PC-9 (cell line): Measurements from ENCODE around the gene BRSK2. TPM values are rescaled to one million over a fixed set of nuclear protein-coding genes. Genes with fewer than 3 reads are reported as not detected.

Experiments
- BruUV-seq: library from RNA; stranded (reverse); fragments of 400-500 nt; replicated peaks from 2 replicates; lab custom pipeline; 2021; lab: Mats Ljungman, UMichigan
- CTCF ChIA-PET: fragments of 300-600 bp; sonication (Branson Sonifier 250); formaldehyde crosslinking; loops from one replicate; lab custom pipeline; 2022; ENCODE audit warnings: antibody characterized with exemption; lab: Charles Lee
- POLR2A ChIA-PET: fragments of 300-600 bp; sonication (Branson Sonifier 250); formaldehyde crosslinking; loops from one replicate; lab custom pipeline; 2022; ENCODE audit warnings: antibody characterized with exemption; ENCODE audit not compliant: unreplicated experiment; lab: Charles Lee
- DNase-seq, 2 experiments: peaks; one replicate each; pipeline versions ENCODE4 v3.0.0 to v3.0.0-alpha.2; 2015 to 2022; ENCODE audit warnings: mixed read lengths in 1 of 2
- H2AFZ ChIP-seq: fragments of 200-600 bp; sonication (generic); 2 replicates; pipeline ENCODE4 v1.8.1; 2017; ENCODE audit warnings: antibody characterized with exemption
- H3F3A ChIP-seq: fragments of 200-600 bp; sonication (generic); 2 replicates; pipeline ENCODE4 v1.8.1; 2017; ENCODE audit warnings: antibody characterized with exemption, mild to moderate bottlenecking, low read depth; ENCODE audit not compliant: insufficient read depth
- H3K27ac ChIP-seq: fragments of 200-600 bp; sonication (generic); 2 replicates; pipeline ENCODE4 v1.6.1; 2016; ENCODE audit warnings: mixed run types
- H3K27me3 ChIP-seq: fragments of 200-600 bp; sonication (generic); 2 replicates; pipeline ENCODE4 v1.6.1; 2016; ENCODE audit warnings: low read depth, mixed run types; ENCODE audit not compliant: insufficient read depth
- H3K36me3 ChIP-seq: fragments of 200-600 bp; sonication (generic); 2 replicates; pipeline ENCODE4 v1.6.1; 2016; ENCODE audit warnings: low read depth, mixed run types
- H3K4me1 ChIP-seq: fragments of 200-600 bp; sonication (generic); replicated peaks from 2 replicates; pipeline ENCODE4 v1.6.1; 2016; ENCODE audit warnings: mixed run types; ENCODE audit not compliant: insufficient read depth
- H3K4me2 ChIP-seq: fragments of 200-600 bp; sonication (generic); 2 replicates; pipeline ENCODE4 v1.6.1; 2017; ENCODE audit warnings: mixed run types
- H3K4me3 ChIP-seq: fragments of 200-600 bp; sonication (generic); 2 replicates; pipeline ENCODE4 v1.6.1; 2016; ENCODE audit warnings: mixed run types
- H3K79me2 ChIP-seq: fragments of 200-600 bp; sonication (generic); 2 replicates; pipeline ENCODE4 v1.6.1; 2017; ENCODE audit warnings: low read depth, mixed run types
- H3K9me2 ChIP-seq: fragments of 200-600 bp; sonication (generic); 2 replicates; pipeline ENCODE4 v1.8.1; 2017; ENCODE audit warnings: mild to moderate bottlenecking; ENCODE audit not compliant: insufficient read depth
- H3K9me3 ChIP-seq: fragments of 200-600 bp; sonication (generic); 2 replicates; pipeline ENCODE4 v1.8.1; 2016; ENCODE audit warnings: low read depth; ENCODE audit not compliant: insufficient read depth
- H4K20me1 ChIP-seq: fragments of 200-600 bp; sonication (generic); 2 replicates; pipeline ENCODE4 v1.8.1; 2017; ENCODE audit not compliant: insufficient read depth
- EZH2 ChIP-seq: fragments of 200-600 bp; sonication (generic); IDR thresholded peaks from 2 replicates; pipeline ENCODE4 v1.8.0; 2017; ENCODE audit warnings: antibody characterized with exemption, low read depth
- intact Hi-C: fragments of 100-400 bp; cut with micrococcal nuclease; formaldehyde crosslinking; loops from one replicate; pipeline ENCODE4 v1.10.0; 2022; ENCODE audit not compliant: unreplicated experiment
- total RNA-seq: library from RNA; stranded (reverse); gene quantifications from 2 replicates; pipeline ENCODE4 v1.2.3, GENCODE V29; 2021
- TF ChIP-seq, protein P1 (sequence below): fragments of 200-600 bp; sonication (generic); conservative IDR thresholded peaks from 2 replicates; pipeline ENCODE4 v1.6.1; 2017; ENCODE audit warnings: mixed run types, antibody characterized with exemption, mild to moderate bottlenecking, moderate library complexity

Gene BRSK2
- total RNA-seq, 1 experiment from 2014 or later: 2.9 TPM

DNA sequence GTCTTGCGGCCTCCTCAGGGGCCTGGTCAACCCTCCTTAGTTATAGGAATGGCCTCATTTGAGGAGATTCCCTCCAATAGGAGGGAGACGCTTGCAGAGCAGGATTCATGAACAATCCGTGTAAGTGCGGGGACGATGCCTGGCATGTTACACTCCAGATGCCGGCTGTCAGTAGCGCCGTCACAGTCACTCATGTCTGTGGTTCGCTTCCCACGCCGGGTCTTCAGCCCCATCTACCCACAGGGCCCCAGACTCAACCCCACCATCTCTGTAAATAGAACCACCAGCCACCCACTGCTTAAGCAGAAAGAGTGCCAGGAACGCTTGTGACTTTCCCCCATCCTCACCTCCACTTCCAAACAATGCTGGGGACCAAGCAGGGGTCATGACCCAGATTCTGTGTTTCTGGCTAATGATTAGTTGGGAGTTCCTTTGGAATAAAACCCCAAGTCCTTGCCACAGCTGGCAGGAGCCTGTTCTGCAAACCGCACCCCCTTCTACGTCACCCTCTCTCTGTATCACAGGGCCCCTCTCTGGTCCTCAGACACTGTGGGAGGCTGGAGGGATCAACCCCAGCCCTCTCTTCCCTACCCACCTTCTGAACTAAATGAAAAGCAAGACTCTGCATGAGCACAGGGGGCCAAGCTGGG is 41.5 kb upstream of the BRSK2 start:
- Histone ChIP-seq H3K79me2 (no peaks in the 10 kb centered on the region), H4K20me1 (no peaks in the 10 kb centered on the region), H3K4me3 (no peak overlapping the region), H3K4me2 (no peak overlapping the region), H3K36me3 (no peaks in the 10 kb centered on the region), H3F3A (no peaks in the 10 kb centered on the region), H3K27ac (no peak overlapping the region), H2AFZ (no peak overlapping the region), H3K9me3 (no peaks in the 10 kb centered on the region), H3K9me2 (no peaks in the 10 kb centered on the region), H3K27me3 (no peaks in the 10 kb centered on the region), H3K4me1 (no peaks in the 10 kb centered on the region)
- CTCF ChIA-PET: no interaction called here
- POLR2A ChIA-PET: no interaction called here
- no TSS peak for BruUV-seq
- no peak for DNase-seq
- intact Hi-C loops: no loop called here
- no peak for TF ChIP-seq EZH2
- TF ChIP-seq, protein P1, sequence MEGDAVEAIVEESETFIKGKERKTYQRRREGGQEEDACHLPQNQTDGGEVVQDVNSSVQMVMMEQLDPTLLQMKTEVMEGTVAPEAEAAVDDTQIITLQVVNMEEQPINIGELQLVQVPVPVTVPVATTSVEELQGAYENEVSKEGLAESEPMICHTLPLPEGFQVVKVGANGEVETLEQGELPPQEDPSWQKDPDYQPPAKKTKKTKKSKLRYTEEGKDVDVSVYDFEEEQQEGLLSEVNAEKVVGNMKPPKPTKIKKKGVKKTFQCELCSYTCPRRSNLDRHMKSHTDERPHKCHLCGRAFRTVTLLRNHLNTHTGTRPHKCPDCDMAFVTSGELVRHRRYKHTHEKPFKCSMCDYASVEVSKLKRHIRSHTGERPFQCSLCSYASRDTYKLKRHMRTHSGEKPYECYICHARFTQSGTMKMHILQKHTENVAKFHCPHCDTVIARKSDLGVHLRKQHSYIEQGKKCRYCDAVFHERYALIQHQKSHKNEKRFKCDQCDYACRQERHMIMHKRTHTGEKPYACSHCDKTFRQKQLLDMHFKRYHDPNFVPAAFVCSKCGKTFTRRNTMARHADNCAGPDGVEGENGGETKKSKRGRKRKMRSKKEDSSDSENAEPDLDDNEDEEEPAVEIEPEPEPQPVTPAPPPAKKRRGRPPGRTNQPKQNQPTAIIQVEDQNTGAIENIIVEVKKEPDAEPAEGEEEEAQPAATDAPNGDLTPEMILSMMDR: no peak

DNA sequence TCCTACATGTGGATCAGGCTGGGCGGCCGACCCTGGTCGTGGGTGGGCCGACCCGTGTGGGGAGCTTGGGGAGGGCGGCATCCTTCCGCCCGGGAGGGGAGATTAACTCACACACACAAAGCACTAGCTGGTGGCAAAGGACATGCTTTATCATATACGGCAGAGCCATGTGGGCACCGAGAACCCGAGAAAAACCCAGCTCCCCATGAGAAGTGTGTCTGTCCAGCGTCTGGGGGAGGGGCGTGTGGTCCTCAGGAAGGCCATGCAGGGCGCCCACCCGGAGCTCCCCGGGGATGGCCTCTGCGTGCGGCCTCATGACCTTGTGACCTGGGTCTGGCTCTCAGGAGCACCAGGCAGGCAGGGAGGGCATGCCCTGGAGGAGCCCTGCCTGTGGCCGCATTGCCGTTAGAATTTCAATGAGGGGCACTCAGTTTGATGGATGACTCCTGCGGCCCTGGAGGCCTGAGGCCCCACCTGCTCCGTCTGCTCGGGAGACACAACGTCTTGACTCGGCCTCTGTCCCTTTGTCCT is 40.9 kb upstream of the BRSK2 start:
- Histone ChIP-seq H2AFZ (no peak overlapping the region), H3K27me3 (no peaks in the 10 kb centered on the region), H3K79me2 (no peaks in the 10 kb centered on the region), H3K9me3 (no peaks in the 10 kb centered on the region), H3K27ac (no peak overlapping the region), H4K20me1 (no peaks in the 10 kb centered on the region), H3K9me2 (no peaks in the 10 kb centered on the region), H3K36me3 (no peaks in the 10 kb centered on the region), H3K4me1 (no peaks in the 10 kb centered on the region), H3K4me2 (no peak overlapping the region), H3K4me3 (no peak overlapping the region), H3F3A (no peaks in the 10 kb centered on the region)
- ChIA-PET POLR2A (no interaction called here), CTCF (no interaction called here)
- intact Hi-C loops: no loop called here
- no peak for TF ChIP-seq EZH2
- TF ChIP-seq, protein P1: no peak
- no peak for DNase-seq
- no TSS peak for BruUV-seq

GRCh38 chr11:1349327-1350041 is 40.2 kb upstream of the BRSK2 start:
- POLR2A ChIA-PET: no interaction called here
- H3K4me2 ChIP-seq: no peak overlapping the region
- H3K4me3 ChIP-seq: no peak overlapping the region
- CTCF ChIA-PET: no interaction called here
- H3K36me3 ChIP-seq: no peaks in the 10 kb centered on the region
- no peak overlapping the region for H2AFZ ChIP-seq
- H3K9me3 ChIP-seq: no peaks in the 10 kb centered on the region
- no peaks in the 10 kb centered on the region for H3K79me2 ChIP-seq
- H3K9me2 ChIP-seq: no peaks in the 10 kb centered on the region
- no peaks in the 10 kb centered on the region for H3F3A ChIP-seq
- TF ChIP-seq EZH2: no peak
- TF ChIP-seq, protein P1: no peak
- no TSS peak for BruUV-seq
- no peaks in the 10 kb centered on the region for H3K27me3 ChIP-seq
- H4K20me1 ChIP-seq: no peaks in the 10 kb centered on the region
- no peaks in the 10 kb centered on the region for H3K4me1 ChIP-seq
- intact Hi-C loops: no loop called here
- H3K27ac ChIP-seq: no peak overlapping the region
- no peak for DNase-seq
